Measurements from ENCODE around the gene IFT74.

DNA sequence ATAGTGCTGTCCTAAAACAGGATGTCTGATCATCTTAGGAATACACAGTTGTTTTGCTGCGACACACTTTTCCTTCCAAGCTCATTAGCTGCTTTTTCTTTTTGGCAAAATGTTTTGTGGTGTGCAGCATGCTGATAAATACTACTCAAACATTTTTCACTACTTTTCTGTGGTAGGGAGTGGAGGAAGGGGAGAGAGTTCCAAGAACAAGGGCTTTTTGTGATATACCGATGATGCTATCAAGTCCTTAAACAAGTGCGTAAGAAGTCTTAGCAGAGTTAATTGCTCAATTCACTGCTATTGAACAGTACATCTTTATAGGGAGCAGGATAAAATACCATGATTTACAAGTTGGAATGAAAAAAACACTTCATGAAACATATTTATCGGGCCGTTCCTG, 129.2 kb downstream of the IFT74 start:
- no peak for TF ChIP-seq POLR2A (IDR thresholded peaks at IDR 0.05)
- TF ChIP-seq, protein P1, sequence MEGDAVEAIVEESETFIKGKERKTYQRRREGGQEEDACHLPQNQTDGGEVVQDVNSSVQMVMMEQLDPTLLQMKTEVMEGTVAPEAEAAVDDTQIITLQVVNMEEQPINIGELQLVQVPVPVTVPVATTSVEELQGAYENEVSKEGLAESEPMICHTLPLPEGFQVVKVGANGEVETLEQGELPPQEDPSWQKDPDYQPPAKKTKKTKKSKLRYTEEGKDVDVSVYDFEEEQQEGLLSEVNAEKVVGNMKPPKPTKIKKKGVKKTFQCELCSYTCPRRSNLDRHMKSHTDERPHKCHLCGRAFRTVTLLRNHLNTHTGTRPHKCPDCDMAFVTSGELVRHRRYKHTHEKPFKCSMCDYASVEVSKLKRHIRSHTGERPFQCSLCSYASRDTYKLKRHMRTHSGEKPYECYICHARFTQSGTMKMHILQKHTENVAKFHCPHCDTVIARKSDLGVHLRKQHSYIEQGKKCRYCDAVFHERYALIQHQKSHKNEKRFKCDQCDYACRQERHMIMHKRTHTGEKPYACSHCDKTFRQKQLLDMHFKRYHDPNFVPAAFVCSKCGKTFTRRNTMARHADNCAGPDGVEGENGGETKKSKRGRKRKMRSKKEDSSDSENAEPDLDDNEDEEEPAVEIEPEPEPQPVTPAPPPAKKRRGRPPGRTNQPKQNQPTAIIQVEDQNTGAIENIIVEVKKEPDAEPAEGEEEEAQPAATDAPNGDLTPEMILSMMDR (IDR thresholded peaks at IDR 0.05) = no peak

All from adrenal gland (tissue), 5 donors.